Skeletal muscle tissue (tissue), 4 donors: Measurements from ENCODE around the gene CCDC6. TPM values are rescaled to one million over a fixed set of nuclear protein-coding genes. Genes with fewer than 3 reads are reported as not detected.
"Not testable (repeated sequence)": the region's sequence is repeated elsewhere in the genome, so short reads cannot be mapped to it uniquely, and the experiment has no call there.

ENCODE experiments used
- H3K27ac ChIP-seq: one replicate; pipeline ENCODE4 v1.7.0; 2013; ENCODE audit warnings: mild to moderate bottlenecking, low read depth, low read length, inconsistent platforms
- H3K27me3 ChIP-seq, 3 donors: one replicate each; pipeline ENCODE4 v1.7.0; 2013; ENCODE audit warnings: low read length in 3 of 3; ENCODE audit not compliant: control insufficient read depth in 3 of 3, insufficient read depth in 3 of 3
- H3K36me3 ChIP-seq, 3 donors: one replicate each; pipeline ENCODE4 v1.7.0; 2013; ENCODE audit warnings: low read length in 3 of 3; ENCODE audit not compliant: control insufficient read depth in 3 of 3, insufficient read depth in 3 of 3
- H3K4me1 ChIP-seq, 3 donors: one replicate each; pipeline ENCODE4 v1.7.0; 2013; ENCODE audit warnings: low read length in 3 of 3, mild to moderate bottlenecking in 3 of 3; ENCODE audit not compliant: control insufficient read depth in 3 of 3, insufficient read depth in 3 of 3
- H3K4me3 ChIP-seq, 3 donors: one replicate each; pipeline ENCODE4 v1.7.0; 2013; ENCODE audit warnings: low read length in 3 of 3
- H3K9ac ChIP-seq, 3 donors: one replicate each; pipeline ENCODE4 v1.7.0; 2013; ENCODE audit warnings: low read length in 3 of 3, mild to moderate bottlenecking in 3 of 3, moderate library complexity in 2 of 3, low read depth in 1 of 3
- H3K9me3 ChIP-seq, 3 donors: one replicate each; pipeline ENCODE4 v1.7.0; 2013; ENCODE audit warnings: low read length in 3 of 3; ENCODE audit not compliant: control insufficient read depth in 3 of 3
- total RNA-seq: library from RNA; depleted of rRNA; stranded (reverse); fragments of >200 nt; gene quantifications from one replicate; pipeline ENCODE4 v1.2.3, GENCODE V29; 2014
- donor health status: Osteomylitis.

Gene CCDC6
- total RNA-seq, 1 donor from 2014 or later: 24.5 TPM

DNA sequence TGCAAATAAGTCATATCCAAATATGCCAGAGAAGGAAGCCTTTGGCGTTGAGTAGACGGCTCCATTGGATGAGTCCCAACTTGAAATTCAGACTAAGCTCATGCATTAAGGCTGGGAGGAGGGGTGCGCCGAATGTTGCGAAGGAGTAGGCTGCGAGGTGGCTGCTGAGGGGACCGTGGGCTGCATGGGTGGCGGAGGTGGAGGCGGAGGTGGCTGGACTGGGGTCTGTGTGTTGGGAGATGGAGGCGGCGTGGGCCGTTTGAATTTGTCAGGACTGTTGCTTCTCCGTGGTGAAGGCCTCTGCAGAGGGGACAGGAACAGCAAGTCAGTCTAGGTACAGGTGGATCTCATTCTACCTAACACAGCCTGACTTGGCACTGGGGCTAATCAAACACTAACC is 113.5 kb downstream of the CCDC6 start:
- no peaks in the 10 kb centered on the region for H3K9me3 ChIP-seq
- no peak overlapping the region for H3K9ac ChIP-seq
- H3K4me3 ChIP-seq: no peak overlapping the region
- no peaks in the 10 kb centered on the region for H3K27me3 ChIP-seq
- no peak overlapping the region for H3K27ac ChIP-seq
- H3K4me1 ChIP-seq: peaks cover 0 to 5% (median 0%) of the 10 kb centered on the region in 3 donors
- H3K36me3 ChIP-seq: peaks cover 8 to 15% (median 12%) of the 10 kb centered on the region in 3 donors

- H3K36me3 ChIP-seq: peaks cover 8 to 9% (median 8%) of the 10 kb centered on the region in 3 donors
Observed at GRCh38 chr10:59791601-59792000, 114.8 kb downstream of the CCDC6 start.

DNA sequence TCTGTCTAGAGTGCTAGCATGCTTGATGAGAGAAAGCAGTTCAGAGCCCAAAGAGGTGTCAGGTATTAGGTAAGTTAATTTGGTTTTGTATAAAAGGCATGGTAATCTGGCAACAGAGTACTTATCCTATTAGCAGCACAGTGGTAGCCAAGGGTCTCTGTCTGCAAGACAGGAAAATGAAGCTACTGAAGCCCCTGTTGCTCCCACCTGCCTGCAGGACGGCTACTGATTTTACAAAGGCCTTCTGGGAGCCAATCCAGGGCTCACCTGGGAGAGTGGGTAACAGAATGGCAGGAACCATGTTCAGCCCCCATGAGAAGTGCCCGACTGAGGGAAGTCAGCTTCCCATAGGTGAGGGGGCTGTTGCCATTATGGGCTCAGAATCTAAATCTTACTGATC is 116.3 kb downstream of the CCDC6 start:
- H3K27ac ChIP-seq, H3K4me3 ChIP-seq, H3K27me3 ChIP-seq, H3K9me3 ChIP-seq, H3K36me3 ChIP-seq, H3K4me1 ChIP-seq, H3K9ac ChIP-seq: not testable (repeated sequence)

More at GRCh38 chr10:59791601-59792000, 114.8 kb downstream of the CCDC6 start:
- H3K4me1 ChIP-seq: peaks cover 0 to 5% (median 0%) of the 10 kb centered on the region in 3 donors
- H3K4me3 ChIP-seq: no peak overlapping the region
- H3K9ac ChIP-seq: no peak overlapping the region
- H3K27ac ChIP-seq: no peak overlapping the region
- no peaks in the 10 kb centered on the region for H3K27me3 ChIP-seq
- H3K9me3 ChIP-seq: no peaks in the 10 kb centered on the region

- H3K9ac ChIP-seq, H3K9me3 ChIP-seq, H3K27me3 ChIP-seq, H3K36me3 ChIP-seq, H3K27ac ChIP-seq, H3K4me1 ChIP-seq, H3K4me3 ChIP-seq: not testable (repeated sequence)
Observed at GRCh38 chr10:59788914-59789313, 117.4 kb downstream of the CCDC6 start.

- H3K36me3 ChIP-seq, H3K27me3 ChIP-seq, H3K9ac ChIP-seq, H3K9me3 ChIP-seq, H3K4me3 ChIP-seq, H3K4me1 ChIP-seq, H3K27ac ChIP-seq: not testable (repeated sequence)
Observed at GRCh38 chr10:59787032-59787431, 119.3 kb downstream of the CCDC6 start.

- not testable (repeated sequence) for H3K4me1 ChIP-seq, H3K36me3 ChIP-seq, H3K27ac ChIP-seq, H3K4me3 ChIP-seq, H3K27me3 ChIP-seq, H3K9ac ChIP-seq, H3K9me3 ChIP-seq
Observed at GRCh38 chr10:59785476-59785875, 120.9 kb downstream of the CCDC6 start.

GRCh38 chr10:59781511-59781910 is 124.8 kb downstream of the CCDC6 start:
- Histone ChIP-seq H3K36me3 (no peaks in the 10 kb centered on the region), H3K9ac (no peak overlapping the region), H3K4me1 (peaks cover 7 to 12% (median 10%) of the 10 kb centered on the region in 3 donors), H3K27me3 (no peaks in the 10 kb centered on the region), H3K27ac (no peak overlapping the region), H3K9me3 (no peaks in the 10 kb centered on the region), H3K4me3 (no peak overlapping the region)

- H3K27me3 ChIP-seq: no peaks in the 10 kb centered on the region
- H3K9ac ChIP-seq: no peak overlapping the region
- peak overlapping the region in 1 of 3 donors; percentile 15 for H3K4me3 ChIP-seq
- H3K9me3 ChIP-seq: no peaks in the 10 kb centered on the region
- no peaks in the 10 kb centered on the region for H3K36me3 ChIP-seq
- H3K27ac ChIP-seq: peak overlapping the region; percentile 2
- peaks cover 7 to 12% (median 10%) of the 10 kb centered on the region in 3 donors for H3K4me1 ChIP-seq
Observed at GRCh38 chr10:59779756-59780533, 126.4 kb downstream of the CCDC6 start.

- Histone ChIP-seq H3K4me3 (no peak overlapping the region), H3K4me1 (peaks cover 0 to 1% (median under 1%) of the 10 kb centered on the region in 3 donors), H3K9ac (no peak overlapping the region), H3K27me3 (no peaks in the 10 kb centered on the region), H3K27ac (no peak overlapping the region), H3K36me3 (no peaks in the 10 kb centered on the region), H3K9me3 (no peaks in the 10 kb centered on the region)
Observed at GRCh38 chr10:59774451-59774850, 131.9 kb downstream of the CCDC6 start.

DNA sequence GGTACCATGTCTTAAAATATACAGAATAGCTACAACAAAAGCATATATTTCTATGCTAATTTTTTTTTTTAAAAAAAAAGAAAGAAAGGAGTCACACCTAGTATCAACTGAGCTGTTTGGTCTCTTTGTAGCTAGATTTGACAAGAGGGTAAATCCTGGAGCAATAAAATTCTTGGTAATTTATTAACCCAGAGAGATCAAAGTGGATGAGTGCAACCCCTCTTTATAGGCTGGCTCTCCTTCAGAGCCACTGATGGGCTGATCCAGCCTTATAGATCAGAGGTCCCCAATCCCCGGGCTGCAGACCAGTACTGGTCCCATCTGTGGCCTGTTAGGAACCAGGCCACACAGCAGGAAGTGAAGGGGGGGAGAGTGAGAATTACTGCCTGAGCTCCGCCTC is 133.3 kb downstream of the CCDC6 start:
- Histone ChIP-seq H3K4me1 (no peaks in the 10 kb centered on the region), H3K36me3 (no peaks in the 10 kb centered on the region), H3K27ac (no peak overlapping the region), H3K27me3 (no peaks in the 10 kb centered on the region), H3K4me3 (no peak overlapping the region), H3K9ac (no peak overlapping the region), H3K9me3 (no peaks in the 10 kb centered on the region)
